NT2/D1 (cell line): Measurements from ENCODE around the gene EPHA4.
"Not testable (repeated sequence)": the region's sequence is repeated elsewhere in the genome, so short reads cannot be mapped to it uniquely, and the experiment has no call there.

Experiments used
- SUZ12 ChIP-seq: IDR thresholded peaks from 2 replicates; pipeline ENCODE4 v1.6.1; 2011; ENCODE audit not compliant: insufficient read length, insufficient read depth; ENCODE audit errors: extremely low read depth
- YY1 ChIP-seq: IDR thresholded peaks from 2 replicates; pipeline ENCODE4 v1.6.1; 2011; ENCODE audit not compliant: insufficient read length, insufficient read depth
- ZNF274 ChIP-seq: IDR thresholded peaks from 2 replicates; pipeline ENCODE4 v1.6.1; 2011; ENCODE audit warnings: mild to moderate bottlenecking, low read depth, low read length

GRCh38 chr2:221511325-221511724 lies 60.8 kb downstream of the EPHA4 start:
- not testable (repeated sequence) for TF ChIP-seq ZNF274, YY1, SUZ12
